NCI-H1105 (cell line): Measurements from ENCODE around the gene MXD1.
"Not testable (repeated sequence)": the region's sequence is repeated elsewhere in the genome, so short reads cannot be mapped to it uniquely, and the experiment has no call there.

ENCODE experiments used
- DNase-seq: peaks from one replicate; lab custom pipeline; 2025; lab: John Stamatoyannopoulos, UW

Gene MXD1

DNA sequence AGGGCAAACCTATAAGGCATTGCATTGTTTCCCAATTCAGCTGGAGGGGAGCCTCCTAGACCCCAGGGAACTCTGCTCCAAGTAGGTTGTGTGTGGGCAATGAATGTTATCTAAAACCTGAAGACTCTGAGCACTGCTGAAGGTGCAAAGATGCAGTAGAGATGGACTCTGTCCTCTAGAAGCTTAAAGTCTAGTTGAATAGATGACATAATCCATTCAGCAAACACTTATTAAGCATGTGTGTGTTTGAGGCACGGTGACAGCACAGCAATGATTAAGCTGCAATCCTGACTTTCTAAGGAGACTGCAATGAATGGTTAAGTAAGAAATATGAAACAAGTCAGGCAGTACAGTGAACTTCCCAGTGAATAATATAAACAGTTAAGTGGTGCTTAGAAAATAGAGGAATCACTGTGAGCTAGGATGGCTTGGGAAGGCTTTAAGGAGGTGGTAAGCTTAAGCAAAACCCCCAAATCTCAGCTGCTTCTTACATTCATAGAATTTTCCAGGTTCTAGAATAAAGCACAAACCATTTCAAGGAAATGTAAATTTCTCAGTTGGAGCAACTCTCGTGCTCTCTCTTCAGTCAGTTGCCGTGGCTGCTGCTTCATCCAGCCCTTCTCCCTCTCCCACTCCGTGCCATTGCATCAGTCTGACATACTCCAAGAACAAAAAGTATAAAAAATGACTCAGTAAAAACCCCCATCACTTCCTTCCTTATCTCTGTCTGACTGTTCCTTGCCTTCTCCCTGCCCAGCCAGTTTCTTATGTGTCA, 19.1 kb downstream of the MXD1 start:
- no peak for DNase-seq

DNA sequence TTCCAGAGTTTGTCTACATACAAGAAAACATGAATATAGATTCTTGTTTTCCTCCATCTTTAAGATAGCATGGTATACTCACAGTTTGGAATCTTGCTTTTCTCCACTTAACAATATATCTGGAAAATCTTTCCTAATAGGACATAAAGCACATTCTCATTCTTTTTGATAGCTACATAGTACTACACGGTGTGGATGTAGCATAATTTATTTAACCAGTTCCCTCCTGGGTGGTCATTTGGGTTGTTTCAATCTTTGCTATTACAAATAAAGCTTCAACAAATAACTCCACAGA, 19.7 kb downstream of the MXD1 start:
- DNase-seq: no peak

DNA sequence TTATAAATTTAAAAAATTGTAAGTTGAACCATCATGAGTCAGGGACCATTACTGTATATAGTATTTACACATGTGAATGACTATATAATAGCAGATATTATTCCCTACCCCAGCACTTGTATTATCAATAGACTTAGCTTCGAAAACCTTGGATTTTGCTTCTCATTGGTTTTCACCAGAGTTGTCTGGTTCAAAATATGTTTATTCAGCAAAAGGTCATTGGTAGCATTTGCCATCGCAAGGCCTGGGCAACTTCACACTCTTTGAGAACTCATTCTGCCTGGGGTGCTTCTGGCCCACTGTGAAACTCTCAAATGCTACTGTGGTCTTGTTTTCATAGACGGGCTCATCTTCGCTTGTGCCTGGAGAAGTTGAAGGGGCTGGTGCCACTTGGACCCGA, 20.1 kb downstream of the MXD1 start:
- no peak for DNase-seq

DNA sequence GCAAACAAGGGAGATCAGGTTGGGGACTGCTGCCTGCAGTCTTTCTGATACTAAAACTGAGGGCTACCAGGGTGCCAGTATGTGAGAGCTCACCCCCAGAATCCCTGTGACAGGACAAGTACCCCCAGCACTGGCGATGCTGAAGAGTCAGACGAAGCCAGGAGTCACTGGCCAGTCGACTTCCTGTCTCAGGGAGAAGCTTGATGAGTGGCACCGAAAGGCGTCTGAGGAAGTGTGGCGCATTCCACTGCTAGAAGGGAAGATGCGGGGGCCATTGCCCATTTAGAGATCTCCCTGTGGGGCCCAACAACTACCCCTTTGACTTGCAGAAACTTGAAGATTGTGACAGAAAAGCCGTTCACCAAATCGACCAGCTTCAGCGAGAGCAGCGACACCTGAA, 22.0 kb downstream of the MXD1 start:
- no peak for DNase-seq

DNA sequence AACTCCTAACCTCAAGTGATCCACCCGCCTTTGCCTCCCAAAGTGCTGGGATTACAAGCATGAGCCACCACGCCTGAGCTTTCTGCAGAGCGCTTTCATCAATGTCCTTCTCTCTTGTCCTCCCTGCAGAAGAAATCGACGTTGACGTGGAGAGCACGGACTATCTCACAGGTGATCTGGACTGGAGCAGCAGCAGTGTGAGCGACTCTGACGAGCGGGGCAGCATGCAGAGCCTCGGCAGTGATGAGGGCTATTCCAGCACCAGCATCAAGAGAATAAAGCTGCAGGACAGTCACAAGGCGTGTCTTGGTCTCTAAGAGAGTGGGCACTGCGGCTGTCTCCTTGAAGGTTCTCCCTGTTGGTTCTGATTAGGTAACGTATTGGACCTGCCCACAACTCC, 23.1 kb downstream of the MXD1 start:
- no peak for DNase-seq

DNA sequence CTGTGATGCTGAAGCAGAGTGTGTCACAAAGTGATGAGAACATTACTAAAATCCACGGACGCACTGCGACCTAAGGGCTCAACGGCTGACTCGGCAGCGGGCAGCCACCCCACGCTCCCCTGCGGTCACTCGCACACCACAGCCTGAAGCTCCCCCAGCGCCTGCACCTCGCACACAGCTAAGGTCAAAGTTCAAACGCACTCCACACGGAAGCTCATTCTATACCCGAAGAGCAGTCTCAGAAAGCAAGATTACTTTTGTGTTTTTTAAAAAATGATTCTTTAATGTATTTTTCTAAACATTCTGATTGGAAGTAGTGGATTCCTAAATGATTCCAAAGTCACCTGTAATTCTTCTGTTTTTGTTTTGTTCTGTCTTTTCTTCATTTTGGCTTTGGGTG, 24.8 kb downstream of the MXD1 start:
- DNase-seq: no peak

DNA sequence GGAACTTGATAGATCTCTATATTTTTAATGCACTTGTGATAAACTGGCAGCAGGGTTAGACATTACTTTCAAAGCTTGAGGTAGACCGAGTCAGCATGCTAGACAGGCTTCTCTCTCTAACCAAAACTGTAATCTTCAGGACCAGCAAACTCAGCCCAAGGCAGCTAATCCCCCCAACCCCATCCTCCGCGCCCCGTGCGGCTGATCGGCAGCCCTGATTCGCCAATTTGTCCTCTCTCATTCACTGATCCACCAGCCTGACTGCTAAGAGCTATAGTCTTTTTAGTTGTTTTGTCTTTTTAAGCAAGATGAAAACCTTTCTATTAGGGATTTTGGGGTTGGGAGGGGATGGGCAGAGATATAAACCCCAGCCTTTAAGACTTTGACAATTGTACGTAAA, 25.8 kb downstream of the MXD1 start:
- no peak for DNase-seq

DNA sequence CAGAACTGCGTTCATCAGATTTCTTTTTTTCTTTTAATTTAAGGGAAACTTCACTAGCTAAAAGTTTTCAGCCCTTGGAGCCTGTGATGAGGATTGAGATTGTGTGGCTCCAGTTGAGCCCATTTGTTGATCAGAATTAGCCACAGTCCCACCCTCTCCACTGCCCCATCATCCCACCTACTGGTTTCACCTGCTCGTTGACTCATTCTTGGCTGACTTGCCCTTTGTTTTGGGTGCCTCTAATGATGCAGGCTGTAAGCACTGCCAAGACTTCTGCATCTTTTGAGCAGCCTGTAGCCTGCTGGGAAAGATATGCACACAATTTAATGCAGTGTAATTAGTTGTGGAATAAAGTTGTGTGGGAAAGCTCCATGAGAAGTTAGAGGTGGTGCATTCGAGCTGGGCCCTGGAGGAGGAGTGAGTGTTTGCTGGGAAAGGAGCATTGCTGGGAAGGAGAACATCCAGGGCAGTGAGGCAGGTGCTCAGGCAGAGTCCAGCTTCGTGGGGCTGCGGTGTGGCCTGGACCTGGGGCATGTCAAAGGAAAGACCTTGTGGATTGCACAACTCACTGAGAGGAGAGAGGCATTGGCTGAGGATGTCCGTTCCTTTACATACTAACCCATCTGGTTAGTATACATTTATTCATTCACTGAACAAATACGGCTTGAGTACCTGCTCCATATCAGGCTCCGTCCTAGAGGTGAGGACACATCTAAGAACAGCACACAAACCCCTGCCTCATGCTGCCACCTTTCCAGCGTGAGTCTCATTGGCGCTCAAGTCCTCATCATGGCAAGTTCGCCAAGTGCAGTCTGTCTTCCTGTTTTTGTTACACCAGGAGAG, 28.3 kb downstream of the MXD1 start:
- no peak for DNase-seq

DNA sequence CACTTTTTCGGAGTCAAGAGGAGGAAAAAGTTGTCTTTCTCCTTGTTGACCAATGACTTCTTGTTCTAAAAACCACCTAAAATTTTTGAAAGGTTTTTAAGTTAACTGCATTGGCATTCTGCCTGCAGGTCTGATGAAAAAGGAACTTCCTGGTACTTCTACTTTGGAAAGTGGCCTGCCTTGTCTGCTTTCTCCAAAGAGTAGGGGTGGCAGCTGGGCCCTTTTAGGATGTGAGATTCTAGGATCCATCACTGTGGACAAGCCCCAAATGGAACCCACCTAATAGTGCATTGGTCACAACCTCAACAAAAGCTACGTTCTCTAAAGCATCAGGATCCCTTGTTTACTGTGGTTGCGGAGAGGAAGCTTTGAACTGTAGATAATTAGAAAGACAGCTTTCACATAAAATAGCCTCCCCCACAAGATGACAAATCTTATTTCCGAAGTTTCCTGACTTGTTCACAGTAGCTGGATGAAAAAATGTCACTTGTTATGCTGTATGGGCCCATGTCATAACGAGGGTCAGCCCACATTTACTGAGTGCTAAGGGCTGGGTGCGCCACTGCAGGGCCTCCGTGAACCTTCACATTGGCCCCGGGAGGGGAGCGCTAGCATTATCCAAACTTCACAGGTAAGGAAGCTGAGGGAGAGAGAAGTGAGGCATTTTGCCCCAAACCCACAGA, 29.1 kb downstream of the MXD1 start:
- DNase-seq: no peak

DNA sequence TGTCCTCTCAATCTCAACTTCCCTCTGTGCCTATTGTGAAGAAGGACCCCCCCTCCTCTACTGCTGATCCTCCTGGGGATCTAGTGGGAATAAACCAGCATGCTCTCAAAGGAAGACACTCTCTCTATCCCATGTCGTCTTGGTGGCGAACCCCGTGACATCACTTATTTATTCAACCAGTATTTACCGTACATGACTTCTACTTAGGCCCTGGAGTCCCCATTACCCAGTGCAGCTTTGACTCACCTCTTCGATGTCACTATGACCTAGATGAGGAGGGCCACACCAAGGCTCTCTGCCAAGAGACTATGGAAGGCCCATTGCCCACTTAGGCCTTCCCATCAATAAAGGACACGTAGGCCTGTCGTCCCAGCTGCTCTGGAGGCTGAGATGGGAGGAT, 29.8 kb downstream of the MXD1 start:
- no peak for DNase-seq

DNA sequence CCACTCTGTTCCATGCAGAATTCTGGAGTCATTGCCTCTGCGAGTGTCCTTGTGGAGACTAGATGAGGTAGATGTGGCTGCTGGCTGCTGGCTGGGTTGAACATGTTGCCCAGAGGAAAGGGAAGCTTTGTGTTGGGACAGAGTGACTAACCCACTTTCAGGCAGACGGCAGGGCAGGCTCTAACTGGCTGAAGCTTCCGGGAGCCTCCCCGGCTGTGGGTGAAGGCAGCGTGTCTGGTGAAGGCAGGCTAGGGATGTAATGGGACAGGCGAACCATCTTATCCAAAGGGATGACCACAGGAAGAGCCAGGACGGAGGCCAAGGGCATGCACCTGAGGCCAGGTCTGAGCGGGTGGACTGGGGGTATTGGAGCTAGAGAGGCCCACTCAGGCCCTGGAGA, 30.5 kb downstream of the MXD1 start:
- no peak for DNase-seq

DNA sequence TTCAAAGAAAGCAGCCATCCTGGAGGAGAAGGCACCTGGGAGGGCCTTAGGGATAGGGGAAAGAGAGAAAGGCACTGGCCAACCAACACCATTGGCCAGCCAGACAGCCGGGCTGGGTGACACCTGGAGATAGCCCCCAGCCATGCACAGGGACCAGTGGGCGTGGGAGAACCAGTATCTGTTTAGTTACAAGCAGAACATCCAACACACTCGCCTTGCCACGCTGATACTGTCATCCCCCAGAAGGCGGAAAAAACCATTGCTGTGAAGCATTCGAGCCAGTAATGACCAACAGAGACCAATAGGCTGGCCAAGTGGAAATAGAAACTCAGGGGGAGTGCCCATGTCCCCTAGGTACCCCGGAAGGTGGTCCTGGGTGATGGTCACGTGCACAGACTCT, 31.0 kb downstream of the MXD1 start:
- no peak for DNase-seq

DNA sequence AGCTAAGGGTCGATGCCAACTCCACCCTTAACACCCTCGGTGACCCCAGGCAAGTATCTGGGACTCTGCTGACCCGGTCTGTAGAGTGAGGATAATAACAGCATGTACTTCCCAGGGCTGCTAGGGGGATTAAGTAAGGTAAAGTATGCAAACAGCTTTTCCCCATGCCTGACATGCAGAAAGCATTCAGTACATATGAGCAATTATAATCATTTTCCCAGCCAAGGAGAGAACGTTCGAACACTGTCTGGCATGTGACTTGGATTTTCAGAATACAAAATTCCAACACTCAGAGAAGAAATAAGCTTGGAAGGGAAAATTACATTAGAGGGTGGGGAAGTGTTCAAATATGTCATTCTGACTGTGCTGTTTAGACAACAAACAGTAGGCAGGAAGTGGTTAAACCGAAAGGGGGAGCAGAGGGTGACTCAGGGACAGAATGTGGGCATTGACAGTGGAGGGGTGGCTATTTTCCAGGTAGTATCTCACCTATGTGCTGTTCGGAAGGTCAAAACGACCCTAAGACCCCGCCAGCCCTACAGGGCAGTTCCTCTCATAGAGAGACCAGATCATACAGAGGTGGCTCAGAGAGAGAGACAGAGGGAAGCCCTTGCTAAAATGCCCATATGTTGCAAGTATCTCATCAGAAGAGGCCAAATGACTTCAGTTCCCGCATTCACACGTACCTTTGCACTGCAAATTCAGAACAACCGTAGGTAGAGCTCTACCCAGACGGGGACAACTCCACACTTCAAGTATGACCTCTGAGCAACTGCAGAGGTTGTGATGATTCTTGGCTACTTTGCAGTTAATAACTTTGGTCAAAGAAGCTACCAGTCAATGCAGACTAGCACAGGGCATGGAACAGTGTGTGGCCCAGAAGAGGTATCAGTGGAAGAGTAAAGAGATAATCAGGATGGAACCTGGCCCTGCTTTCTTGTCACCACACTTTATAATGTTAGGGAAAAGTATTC, 31.7 kb downstream of the MXD1 start:
- no peak for DNase-seq

DNA sequence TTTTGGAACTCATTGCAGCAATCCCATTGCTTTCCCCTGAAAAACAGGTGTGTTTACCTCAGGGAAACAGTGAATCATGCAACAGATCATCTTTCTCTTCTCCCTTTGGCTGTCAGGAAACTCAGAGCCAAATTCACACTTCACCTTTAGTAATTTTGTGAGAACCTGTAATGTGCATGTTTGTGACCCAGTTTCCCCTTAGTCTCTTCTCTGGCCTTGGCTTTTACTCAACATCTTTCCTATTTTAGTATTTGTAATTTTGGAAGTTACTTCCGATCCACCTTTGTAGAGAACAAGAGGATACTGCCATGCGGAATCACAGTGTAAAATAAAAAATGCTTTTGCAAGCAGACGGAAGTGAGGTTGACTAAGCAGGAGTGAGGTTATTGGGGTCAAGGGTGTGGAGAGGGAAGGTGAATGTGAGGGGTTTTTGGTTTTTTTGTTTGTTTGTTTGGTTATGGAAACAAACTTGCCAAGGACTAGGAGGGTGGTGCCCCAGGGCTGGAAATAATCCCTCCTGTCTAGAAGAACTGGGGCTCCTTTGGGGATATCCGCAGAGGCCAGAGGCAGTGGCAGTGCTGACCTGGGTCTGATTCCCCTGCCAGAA, 32.5 kb downstream of the MXD1 start:
- DNase-seq: no peak

DNA sequence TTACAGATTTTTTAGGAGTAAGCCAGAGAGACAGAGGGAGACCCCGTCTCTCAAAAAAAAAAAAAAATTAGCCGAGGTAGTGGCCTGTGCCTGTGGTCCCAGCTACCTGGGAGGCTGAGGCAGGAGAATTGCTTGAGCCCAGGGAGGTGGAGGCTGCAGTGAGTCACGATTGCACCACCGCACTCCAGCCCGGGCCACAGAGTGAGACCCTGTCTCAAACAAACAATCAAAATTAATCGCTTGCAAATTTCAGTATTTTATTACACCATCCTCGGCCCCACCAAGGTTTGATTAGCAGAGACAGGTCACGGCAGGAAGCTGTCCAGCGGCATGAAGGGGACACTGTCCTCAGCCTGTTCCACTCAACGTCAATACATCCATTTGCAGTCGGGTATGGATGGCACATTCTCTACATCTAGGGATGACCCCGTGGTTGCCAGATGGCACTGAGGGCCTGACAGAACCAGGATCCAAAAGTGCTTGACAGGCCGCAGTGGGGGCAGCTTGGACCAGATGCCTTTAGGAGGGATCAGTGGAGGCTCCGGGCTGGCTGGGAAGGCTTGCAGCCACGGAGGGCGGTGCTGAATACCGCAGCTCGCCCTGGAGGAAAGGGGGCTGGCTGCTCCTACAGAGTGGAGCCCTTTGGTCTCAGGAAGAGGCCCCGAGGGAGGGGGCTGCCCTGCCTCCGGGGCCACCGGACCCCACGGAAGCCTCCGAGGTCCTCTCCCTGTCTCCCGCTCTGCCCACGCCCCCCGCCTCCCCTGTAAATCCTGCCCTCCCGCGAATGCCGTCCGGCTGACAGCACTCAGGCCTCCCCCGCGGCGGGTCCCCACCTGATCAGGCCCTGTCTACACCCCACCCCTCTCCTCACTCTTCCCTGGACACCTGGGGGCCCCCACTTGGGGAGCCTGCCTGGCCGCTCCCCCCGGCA, 33.4 kb downstream of the MXD1 start:
- DNase-seq: no peak

DNA sequence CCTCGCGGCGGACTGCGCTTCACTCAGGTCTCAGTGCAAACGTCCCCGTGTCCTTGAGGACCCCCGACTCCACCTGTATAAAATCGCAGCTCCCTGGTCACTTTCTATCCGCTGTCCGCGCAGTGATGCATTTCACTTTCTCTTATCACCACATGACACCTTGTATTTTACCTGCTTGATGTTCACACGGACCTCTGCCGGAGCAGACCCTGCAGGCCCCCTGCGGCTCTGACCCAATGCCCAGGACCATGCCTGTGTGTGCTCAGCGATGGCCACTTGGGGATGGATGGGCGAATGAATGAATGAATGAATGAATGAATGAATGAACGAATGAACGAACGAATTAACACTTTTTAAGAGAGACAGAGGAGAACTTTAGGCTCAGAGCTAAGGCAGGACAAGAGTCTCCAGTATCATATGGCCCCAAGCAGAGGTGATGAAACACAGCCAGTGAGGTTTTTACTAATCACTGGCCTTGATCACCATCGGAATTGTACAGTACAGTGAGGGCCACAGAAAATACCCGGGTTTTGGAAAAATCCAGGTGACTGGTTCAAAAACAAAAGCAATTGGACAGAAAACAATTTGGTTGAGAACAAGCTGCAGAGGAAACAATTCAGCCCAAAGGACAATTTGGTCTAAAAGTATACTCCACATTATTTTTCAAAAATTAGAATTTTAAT, 34.2 kb downstream of the MXD1 start:
- no peak for DNase-seq

DNA sequence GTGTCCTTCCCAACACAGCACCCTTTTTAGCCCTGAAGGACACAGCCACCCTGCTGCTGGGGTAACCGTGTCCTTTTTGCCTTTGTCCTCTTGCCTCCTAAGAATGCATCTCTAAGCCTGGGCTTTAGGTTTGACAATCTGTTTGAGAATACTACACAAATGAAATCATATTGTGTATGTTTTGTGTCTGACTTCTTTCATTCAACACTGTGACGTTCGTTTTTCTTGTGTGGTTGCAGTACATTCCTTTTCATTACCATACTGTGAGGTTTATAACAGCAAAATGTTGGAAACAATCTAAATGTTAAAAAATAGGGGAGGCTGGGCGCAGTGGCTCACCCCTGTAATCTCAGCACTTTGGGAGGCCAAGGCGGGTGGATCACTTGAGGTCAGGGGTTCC, 35.3 kb downstream of the MXD1 start:
- no peak for DNase-seq

DNA sequence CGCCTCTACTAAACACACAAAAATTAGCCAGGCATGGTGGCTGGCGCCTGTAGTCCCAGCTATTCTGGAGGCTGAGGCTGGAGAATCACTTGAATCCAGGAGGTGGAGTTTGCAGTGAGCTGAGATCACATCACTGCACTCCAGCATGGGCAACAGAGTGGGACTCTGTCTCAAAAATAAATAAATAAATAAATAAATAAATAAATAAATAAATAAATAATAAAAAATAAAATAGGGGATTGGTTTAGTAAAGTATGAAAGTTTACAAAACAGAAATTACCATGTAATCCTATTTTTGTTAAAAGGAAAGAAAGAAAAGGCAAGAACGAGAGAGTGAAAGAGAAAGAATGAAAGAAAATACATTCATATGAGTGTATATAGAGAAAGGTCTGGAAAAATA, 35.8 kb downstream of the MXD1 start:
- DNase-seq: not testable (repeated sequence)

DNA sequence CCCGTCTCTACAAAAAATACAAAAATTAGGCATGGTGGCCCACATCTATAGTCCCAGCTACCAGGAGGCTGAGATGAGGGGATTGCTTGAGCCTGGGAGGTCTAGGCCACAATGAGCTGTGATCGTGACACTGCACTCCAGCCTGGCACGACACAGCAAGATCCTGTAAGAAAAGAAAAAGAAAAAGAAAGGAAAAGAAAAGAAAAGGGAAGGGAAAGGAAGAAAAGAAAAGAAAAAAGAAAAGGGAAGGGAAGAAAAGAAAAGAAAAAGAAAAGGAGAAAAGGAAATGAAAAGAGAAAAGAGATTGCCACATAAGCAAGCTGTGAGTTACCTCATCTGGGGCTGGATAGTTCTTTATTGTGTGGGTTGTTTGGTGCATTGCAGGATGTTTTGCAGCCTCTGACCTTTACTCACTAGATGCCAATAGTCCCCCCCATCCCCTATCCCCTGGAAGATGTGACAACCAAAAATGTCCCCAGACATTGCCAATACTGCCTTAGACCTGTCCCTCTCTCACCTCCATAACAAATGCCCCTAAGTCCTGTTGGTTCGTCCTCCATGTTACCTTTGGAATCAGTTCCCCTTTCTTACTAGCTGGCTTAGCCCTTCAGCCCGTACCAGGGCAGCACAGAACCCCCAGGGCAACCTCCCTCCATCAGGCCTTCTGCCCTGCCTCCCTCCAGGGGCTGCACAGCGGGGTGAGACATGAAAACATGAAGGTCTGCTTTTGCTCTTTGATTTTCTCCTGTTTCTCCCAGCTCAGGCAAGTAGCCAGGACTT, 37.6 kb downstream of the MXD1 start:
- DNase-seq: no peak
